GM12801 (cell line): Measurements from ENCODE around the gene INA.

Experiments used
- TF ChIP-seq, protein P1 (sequence below): IDR thresholded peaks from one replicate; pipeline ENCODE4 v1.5.1; 2011; ENCODE audit warnings: control low read depth; ENCODE audit not compliant: insufficient read length; ENCODE audit errors: extremely low read depth

Gene INA

DNA sequence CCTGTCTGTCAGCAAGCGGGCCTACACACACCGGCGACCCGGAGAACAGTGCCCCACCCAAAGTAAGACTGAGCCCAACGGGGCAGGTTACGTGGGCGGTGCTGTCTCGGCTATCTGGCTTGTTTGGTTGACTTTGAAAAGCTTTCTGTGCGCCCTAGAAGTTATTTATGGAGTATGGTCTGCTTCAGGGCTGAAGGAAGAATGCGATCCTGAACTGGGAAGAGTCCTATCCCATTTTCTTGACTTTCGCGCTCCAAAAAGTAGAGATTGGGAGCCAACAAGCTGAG lies 1.5 kb downstream of the INA start:
- TF ChIP-seq, protein P1, sequence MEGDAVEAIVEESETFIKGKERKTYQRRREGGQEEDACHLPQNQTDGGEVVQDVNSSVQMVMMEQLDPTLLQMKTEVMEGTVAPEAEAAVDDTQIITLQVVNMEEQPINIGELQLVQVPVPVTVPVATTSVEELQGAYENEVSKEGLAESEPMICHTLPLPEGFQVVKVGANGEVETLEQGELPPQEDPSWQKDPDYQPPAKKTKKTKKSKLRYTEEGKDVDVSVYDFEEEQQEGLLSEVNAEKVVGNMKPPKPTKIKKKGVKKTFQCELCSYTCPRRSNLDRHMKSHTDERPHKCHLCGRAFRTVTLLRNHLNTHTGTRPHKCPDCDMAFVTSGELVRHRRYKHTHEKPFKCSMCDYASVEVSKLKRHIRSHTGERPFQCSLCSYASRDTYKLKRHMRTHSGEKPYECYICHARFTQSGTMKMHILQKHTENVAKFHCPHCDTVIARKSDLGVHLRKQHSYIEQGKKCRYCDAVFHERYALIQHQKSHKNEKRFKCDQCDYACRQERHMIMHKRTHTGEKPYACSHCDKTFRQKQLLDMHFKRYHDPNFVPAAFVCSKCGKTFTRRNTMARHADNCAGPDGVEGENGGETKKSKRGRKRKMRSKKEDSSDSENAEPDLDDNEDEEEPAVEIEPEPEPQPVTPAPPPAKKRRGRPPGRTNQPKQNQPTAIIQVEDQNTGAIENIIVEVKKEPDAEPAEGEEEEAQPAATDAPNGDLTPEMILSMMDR = no peak

DNA sequence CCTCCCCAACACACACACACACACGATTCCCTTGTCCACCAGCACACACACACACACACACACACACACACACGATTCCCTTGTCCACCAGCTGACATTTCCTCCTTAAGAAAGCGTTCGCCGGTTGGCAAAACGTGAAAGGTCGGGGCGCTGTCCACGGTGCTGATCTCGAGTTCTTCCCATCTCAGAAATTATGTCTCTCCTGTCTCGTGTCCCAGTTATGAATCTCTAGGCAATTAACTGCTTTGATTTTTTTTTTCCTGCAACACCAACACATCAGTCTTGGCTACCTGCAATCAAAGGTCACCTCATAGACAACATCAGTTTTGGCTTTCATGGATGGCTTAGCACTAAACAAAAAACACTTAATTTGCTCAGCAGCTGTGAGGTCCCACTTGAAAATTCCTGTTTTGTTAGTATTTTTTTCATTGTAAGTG lies 1.9 kb downstream of the INA start:
- TF ChIP-seq, protein P1 = no peak

DNA sequence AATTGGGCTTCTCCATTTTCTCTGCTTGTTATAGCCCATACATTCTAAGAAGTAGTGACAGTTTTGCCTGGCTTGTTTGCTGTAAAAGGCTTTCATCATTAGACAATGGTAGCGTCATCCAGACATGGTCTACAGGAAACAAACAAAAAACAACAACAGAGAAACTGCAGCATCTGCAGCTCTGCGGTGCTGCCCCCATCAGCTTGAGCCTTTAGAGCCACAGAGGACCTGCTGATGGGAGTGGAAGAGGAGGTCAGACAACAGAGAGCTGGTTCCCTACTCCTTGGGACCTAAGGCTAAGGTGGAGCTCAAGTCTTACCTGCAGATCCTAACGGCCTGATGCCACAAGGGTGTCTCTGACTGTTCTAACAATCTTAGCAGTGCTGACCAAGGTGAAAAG lies 3.1 kb downstream of the INA start:
- TF ChIP-seq, protein P1 = no peak

DNA sequence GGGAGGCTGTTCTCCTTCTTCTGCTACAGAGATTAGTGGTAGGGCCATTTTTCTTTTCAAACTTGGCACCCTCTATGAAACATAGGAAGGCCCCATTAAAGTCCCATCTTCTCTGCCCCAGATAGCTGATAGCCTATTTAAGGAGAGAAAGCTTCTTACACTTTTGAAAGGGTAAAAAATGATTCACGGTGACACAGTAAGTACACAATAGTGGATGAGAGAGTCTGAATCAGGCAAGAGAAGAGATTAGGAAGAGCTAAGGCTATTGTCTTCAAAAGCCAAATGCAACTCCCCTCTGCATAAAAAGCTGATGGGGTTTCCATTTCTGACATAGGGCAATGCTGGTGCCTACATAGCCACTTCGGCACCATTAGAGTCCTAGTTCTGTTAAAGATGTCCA lies 3.6 kb downstream of the INA start:
- TF ChIP-seq, protein P1 = no peak

DNA sequence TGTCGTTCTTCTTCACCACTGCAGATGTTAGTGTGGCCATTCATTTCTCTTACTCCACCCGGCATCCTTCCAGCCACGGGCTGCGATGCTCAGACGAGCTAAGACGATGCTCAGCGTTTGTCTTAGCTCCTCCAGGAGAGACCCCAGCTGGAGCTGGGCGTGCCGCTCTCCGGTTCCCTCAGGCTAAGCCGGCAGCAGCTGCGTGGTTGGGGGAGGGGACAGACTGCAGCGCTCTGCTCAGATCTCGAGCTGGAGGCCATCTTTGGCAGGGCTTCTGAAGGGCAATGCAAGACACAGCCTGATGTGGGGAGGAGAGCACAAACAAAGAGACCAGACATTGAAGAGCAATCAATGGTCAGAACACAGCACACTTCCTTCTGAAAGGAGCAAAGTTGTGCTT lies 4.8 kb downstream of the INA start:
- TF ChIP-seq, protein P1 = no peak

DNA sequence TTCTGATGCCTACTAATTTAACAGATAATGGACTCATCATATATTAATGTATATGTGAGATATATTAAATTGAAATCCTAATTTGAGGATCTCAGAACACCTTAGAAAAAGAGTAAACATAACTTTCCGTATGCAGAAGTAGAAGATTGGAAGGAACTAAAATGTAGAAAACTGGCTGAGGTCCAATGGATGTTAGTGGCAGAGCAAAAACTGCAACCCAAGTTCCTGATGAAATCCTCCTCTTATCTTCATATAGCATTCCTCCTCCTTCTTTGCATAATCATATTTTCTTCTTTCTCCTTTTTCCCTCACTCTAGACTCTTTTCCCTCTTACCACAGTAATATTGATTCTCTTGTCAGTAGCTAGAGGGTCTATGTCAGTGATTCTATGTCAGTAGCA lies 6.0 kb downstream of the INA start:
- TF ChIP-seq, protein P1 = no peak

DNA sequence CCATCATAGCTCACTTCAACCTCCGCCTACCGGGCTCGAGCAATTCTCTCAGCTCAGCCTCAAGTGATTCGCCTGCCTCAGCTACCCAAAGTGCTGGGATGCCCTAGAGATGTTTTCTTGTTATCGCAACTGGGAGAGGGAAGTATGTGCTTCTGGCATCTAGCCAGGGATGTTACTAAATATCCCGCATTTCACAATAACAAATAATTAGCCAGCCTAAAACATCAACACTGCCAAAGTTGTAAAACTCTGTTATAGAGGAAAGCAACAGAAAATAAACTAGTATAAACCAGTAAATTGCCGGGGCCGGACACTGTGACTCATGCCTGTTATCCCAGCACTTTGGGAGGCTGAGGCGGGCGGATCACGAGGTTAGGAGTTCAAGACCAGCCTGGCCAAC lies 7.2 kb downstream of the INA start:
- TF ChIP-seq, protein P1 = no peak

DNA sequence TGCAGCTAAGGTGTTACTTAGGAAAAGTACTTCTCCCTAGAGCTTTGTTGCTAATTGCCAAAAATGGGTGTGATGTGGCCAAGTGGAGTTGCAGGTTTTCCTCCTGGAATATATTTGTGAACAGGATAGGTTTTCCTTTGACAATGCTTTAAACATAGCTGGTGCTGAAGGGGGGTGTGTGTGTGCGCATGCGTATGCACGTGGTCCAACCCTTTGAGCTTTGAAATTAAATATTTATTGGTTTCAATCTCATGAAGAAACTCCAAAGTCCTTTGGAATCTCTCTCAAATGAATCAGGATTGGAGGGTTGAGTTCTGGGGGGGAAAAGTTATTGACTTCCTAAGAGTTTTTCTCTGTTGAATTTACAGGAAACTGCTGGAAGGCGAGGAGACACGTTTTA lies 11.1 kb downstream of the INA start:
- TF ChIP-seq, protein P1 = no peak
